ENCODE results near the gene SPARC.
"Not testable (repeated sequence)": the region's sequence is repeated elsewhere in the genome, so short reads cannot be mapped to it uniquely, and the experiment has no call there.

SPARC gene

GRCh38 chr5:151703780-151704179, 17.1 kb upstream of the SPARC start:
- H3K9me3 ChIP-seq (ENCODE audit: control extremely low read depth in 1 of 5, control insufficient read depth in 4 of 5, insufficient read depth in 2 of 5, low read depth in 1 of 5, low read length in 4 of 5): no peaks in the 10 kb centered on the region
- H3K4me3 ChIP-seq (ENCODE audit: control insufficient read depth in 1 of 7, extremely low read depth in 1 of 7, insufficient read depth in 4 of 7, low read depth in 2 of 7, low read length in 6 of 7): no peak overlapping the region
- no CpG with 5 or more reads among the region's 1 CpG for WGBS (ENCODE audit: insufficient coverage)
- no peaks in the 10 kb centered on the region for H3K36me3 ChIP-seq (ENCODE audit: control insufficient read depth in 4 of 4, insufficient read depth in 4 of 4, low read length in 3 of 4)
- DNase-seq: no peak
- ChIA-PET CTCF (interaction anchor here (1.0 to 2.4 kb wide), 5 partner anchors 8 to 46 kb away, joined by 3 to 9 read pairs (median 5); no protein-coding TSS in a partner anchor), POLR2A (no interaction called here)
- H3K27me3 ChIP-seq (replicated peaks in 2 of 5; ENCODE audit: control insufficient read depth in 4 of 5, insufficient read depth in 5 of 5, low read length in 4 of 5): no peaks in the 10 kb centered on the region
- H3K27ac ChIP-seq (ENCODE audit: insufficient read depth in 1 of 2, low read depth in 1 of 2, low read length in 2 of 2, poor library complexity in 1 of 2, severe bottlenecking in 2 of 2): no peak overlapping the region
- H3K4me1 ChIP-seq (ENCODE audit: control extremely low read depth in 1 of 4, control insufficient read depth in 4 of 4, insufficient read depth in 4 of 4, low read length in 3 of 4): peaks cover 0 to 3% (median 0%) of the 10 kb centered on the region in 4 experiments

GRCh38 chr5:151703227-151703626, 16.5 kb upstream of the SPARC start:
- POLR2A ChIA-PET: no interaction called here
- no peak overlapping the region for H3K4me3 ChIP-seq (ENCODE audit: control insufficient read depth in 1 of 7, extremely low read depth in 1 of 7, insufficient read depth in 4 of 7, low read depth in 2 of 7, low read length in 6 of 7)
- peaks cover 0 to 3% (median 0%) of the 10 kb centered on the region in 4 experiments for H3K4me1 ChIP-seq (ENCODE audit: control extremely low read depth in 1 of 4, control insufficient read depth in 4 of 4, insufficient read depth in 4 of 4, low read length in 3 of 4)
- CTCF ChIA-PET: interaction anchor here (1.0 to 2.1 kb wide), 3 partner anchors 19 to 42 kb away, joined by 3 to 9 read pairs (median 5); no protein-coding TSS in a partner anchor
- WGBS (ENCODE audit: insufficient coverage): no CpG with 5 or more reads among the region's 1 CpG
- H3K27ac ChIP-seq (ENCODE audit: insufficient read depth in 1 of 2, low read depth in 1 of 2, low read length in 2 of 2, poor library complexity in 1 of 2, severe bottlenecking in 2 of 2): no peak overlapping the region
- H3K9me3 ChIP-seq (ENCODE audit: control extremely low read depth in 1 of 5, control insufficient read depth in 4 of 5, insufficient read depth in 2 of 5, low read depth in 1 of 5, low read length in 4 of 5): no peaks in the 10 kb centered on the region
- no peaks in the 10 kb centered on the region for H3K27me3 ChIP-seq (replicated peaks in 2 of 5; ENCODE audit: control insufficient read depth in 4 of 5, insufficient read depth in 5 of 5, low read length in 4 of 5)
- no peaks in the 10 kb centered on the region for H3K36me3 ChIP-seq (ENCODE audit: control insufficient read depth in 4 of 4, insufficient read depth in 4 of 4, low read length in 3 of 4)
- no peak for DNase-seq

GRCh38 chr5:151700820-151701219, 14.1 kb upstream of the SPARC start:
- ChIA-PET CTCF (interaction anchor here (0.9 kb wide), 1 partner anchor 19 kb away, joined by 3 read pairs; no protein-coding TSS in a partner anchor), POLR2A (no interaction called here)
- no peak for DNase-seq
- Histone ChIP-seq H3K9me3 (ENCODE audit: control extremely low read depth in 1 of 5, control insufficient read depth in 4 of 5, insufficient read depth in 2 of 5, low read depth in 1 of 5, low read length in 4 of 5) (no peaks in the 10 kb centered on the region), H3K27me3 (replicated peaks in 2 of 5; ENCODE audit: control insufficient read depth in 4 of 5, insufficient read depth in 5 of 5, low read length in 4 of 5) (no peaks in the 10 kb centered on the region), H3K27ac (ENCODE audit: insufficient read depth in 1 of 2, low read depth in 1 of 2, low read length in 2 of 2, poor library complexity in 1 of 2, severe bottlenecking in 2 of 2) (no peak overlapping the region), H3K4me1 (ENCODE audit: control extremely low read depth in 1 of 4, control insufficient read depth in 4 of 4, insufficient read depth in 4 of 4, low read length in 3 of 4) (no peaks in the 10 kb centered on the region), H3K36me3 (ENCODE audit: control insufficient read depth in 4 of 4, insufficient read depth in 4 of 4, low read length in 3 of 4) (no peaks in the 10 kb centered on the region), H3K4me3 (ENCODE audit: control insufficient read depth in 1 of 7, extremely low read depth in 1 of 7, insufficient read depth in 4 of 7, low read depth in 2 of 7, low read length in 6 of 7) (no peak overlapping the region)

- Histone ChIP-seq H3K4me1 (ENCODE audit: control extremely low read depth in 1 of 4, control insufficient read depth in 4 of 4, insufficient read depth in 4 of 4, low read length in 3 of 4) (no peaks in the 10 kb centered on the region), H3K9me3 (ENCODE audit: control extremely low read depth in 1 of 5, control insufficient read depth in 4 of 5, insufficient read depth in 2 of 5, low read depth in 1 of 5, low read length in 4 of 5) (no peaks in the 10 kb centered on the region), H3K36me3 (ENCODE audit: control insufficient read depth in 4 of 4, insufficient read depth in 4 of 4, low read length in 3 of 4) (no peaks in the 10 kb centered on the region), H3K27me3 (replicated peaks in 2 of 5; ENCODE audit: control insufficient read depth in 4 of 5, insufficient read depth in 5 of 5, low read length in 4 of 5) (no peaks in the 10 kb centered on the region), H3K27ac (ENCODE audit: insufficient read depth in 1 of 2, low read depth in 1 of 2, low read length in 2 of 2, poor library complexity in 1 of 2, severe bottlenecking in 2 of 2) (no peak overlapping the region), H3K4me3 (ENCODE audit: control insufficient read depth in 1 of 7, extremely low read depth in 1 of 7, insufficient read depth in 4 of 7, low read depth in 2 of 7, low read length in 6 of 7) (no peak overlapping the region)
- ChIA-PET POLR2A (no interaction called here), CTCF (interaction anchor here (0.9 to 1.1 kb wide), 2 partner anchors 20 to 23 kb away, joined by 3 read pairs; no protein-coding TSS in a partner anchor)
- WGBS (ENCODE audit: insufficient coverage): 100% methylated on average over 2 of the region's 2 CpGs
- DNase-seq: no peak
Measured at GRCh38 chr5:151700296-151700695, 13.6 kb upstream of the SPARC start.

GRCh38 chr5:151699071-151699901, 12.6 kb upstream of the SPARC start:
- Histone ChIP-seq H3K4me1 (ENCODE audit: control extremely low read depth in 1 of 4, control insufficient read depth in 4 of 4, insufficient read depth in 4 of 4, low read length in 3 of 4) (no peaks in the 10 kb centered on the region), H3K27me3 (replicated peaks in 2 of 5; ENCODE audit: control insufficient read depth in 4 of 5, insufficient read depth in 5 of 5, low read length in 4 of 5) (no peaks in the 10 kb centered on the region), H3K9me3 (ENCODE audit: control extremely low read depth in 1 of 5, control insufficient read depth in 4 of 5, insufficient read depth in 2 of 5, low read depth in 1 of 5, low read length in 4 of 5) (no peaks in the 10 kb centered on the region), H3K4me3 (ENCODE audit: control insufficient read depth in 1 of 7, extremely low read depth in 1 of 7, insufficient read depth in 4 of 7, low read depth in 2 of 7, low read length in 6 of 7) (no peak overlapping the region), H3K36me3 (ENCODE audit: control insufficient read depth in 4 of 4, insufficient read depth in 4 of 4, low read length in 3 of 4) (no peaks in the 10 kb centered on the region), H3K27ac (ENCODE audit: insufficient read depth in 1 of 2, low read depth in 1 of 2, low read length in 2 of 2, poor library complexity in 1 of 2, severe bottlenecking in 2 of 2) (no peak overlapping the region)
- WGBS (ENCODE audit: insufficient coverage): 97% methylated on average over 7 of the region's 13 CpGs
- ChIA-PET POLR2A (no interaction called here), CTCF (interaction anchor here (1.1 to 4.0 kb wide), 5 partner anchors 10 to 24 kb away, joined by 3 to 12 read pairs (median 4); partner anchors contain the start of gene SPARC)
- no peak for DNase-seq

GRCh38 chr5:151698081-151698480, 11.4 kb upstream of the SPARC start:
- H3K36me3 ChIP-seq (ENCODE audit: control insufficient read depth in 4 of 4, insufficient read depth in 4 of 4, low read length in 3 of 4); H3K27me3 ChIP-seq (replicated peaks in 2 of 5; ENCODE audit: control insufficient read depth in 4 of 5, insufficient read depth in 5 of 5, low read length in 4 of 5); H3K4me3 ChIP-seq (ENCODE audit: control insufficient read depth in 1 of 7, extremely low read depth in 1 of 7, insufficient read depth in 4 of 7, low read depth in 2 of 7, low read length in 6 of 7); DNase-seq; POLR2A ChIA-PET; H3K4me1 ChIP-seq (ENCODE audit: control extremely low read depth in 1 of 4, control insufficient read depth in 4 of 4, insufficient read depth in 4 of 4, low read length in 3 of 4); H3K27ac ChIP-seq (ENCODE audit: insufficient read depth in 1 of 2, low read depth in 1 of 2, low read length in 2 of 2, poor library complexity in 1 of 2, severe bottlenecking in 2 of 2); H3K9me3 ChIP-seq (ENCODE audit: control extremely low read depth in 1 of 5, control insufficient read depth in 4 of 5, insufficient read depth in 2 of 5, low read depth in 1 of 5, low read length in 4 of 5): not testable (repeated sequence)
- CTCF ChIA-PET: interaction anchor here (1.3 to 4.0 kb wide), 5 partner anchors 11 to 42 kb away, joined by 3 to 12 read pairs (median 5); partner anchors contain the start of gene SPARC
- WGBS (ENCODE audit: insufficient coverage): 100% methylated on average over 2 of the region's 4 CpGs

- no peaks in the 10 kb centered on the region for H3K27me3 ChIP-seq (replicated peaks in 2 of 5; ENCODE audit: control insufficient read depth in 4 of 5, insufficient read depth in 5 of 5, low read length in 4 of 5)
- H3K9me3 ChIP-seq (ENCODE audit: control extremely low read depth in 1 of 5, control insufficient read depth in 4 of 5, insufficient read depth in 2 of 5, low read depth in 1 of 5, low read length in 4 of 5): no peaks in the 10 kb centered on the region
- ChIA-PET POLR2A (no interaction called here), CTCF (interaction anchor here (1.2 to 4.0 kb wide), 4 partner anchors 8 to 43 kb away, joined by 3 to 12 read pairs (median 4); partner anchors contain the start of gene SPARC)
- H3K4me3 ChIP-seq (ENCODE audit: control insufficient read depth in 1 of 7, extremely low read depth in 1 of 7, insufficient read depth in 4 of 7, low read depth in 2 of 7, low read length in 6 of 7): no peak overlapping the region
- no peak for DNase-seq
- no peaks in the 10 kb centered on the region for H3K36me3 ChIP-seq (ENCODE audit: control insufficient read depth in 4 of 4, insufficient read depth in 4 of 4, low read length in 3 of 4)
- H3K27ac ChIP-seq (ENCODE audit: insufficient read depth in 1 of 2, low read depth in 1 of 2, low read length in 2 of 2, poor library complexity in 1 of 2, severe bottlenecking in 2 of 2): no peak overlapping the region
- WGBS (ENCODE audit: insufficient coverage): 94% methylated on average over 8 of the region's 8 CpGs
- H3K4me1 ChIP-seq (ENCODE audit: control extremely low read depth in 1 of 4, control insufficient read depth in 4 of 4, insufficient read depth in 4 of 4, low read length in 3 of 4): no peaks in the 10 kb centered on the region
Measured at GRCh38 chr5:151697452-151697851, 10.7 kb upstream of the SPARC start.

Measured in common myeloid progenitor, CD34-positive (primary cell).